Transverse colon (tissue), 4 donors: ENCODE data around the gene ERC2. TPM values are rescaled to one million over a fixed set of nuclear protein-coding genes. Genes with fewer than 3 reads are reported as not detected.

Source experiments
- DNase-seq: peaks from one replicate; pipeline ENCODE4 v3.0.0-alpha.2; 2019
- H3K27ac ChIP-seq, 4 donors: fragments of 200-600 bp; sonication (generic); 2 replicates each; pipeline ENCODE4 v1.5.1; 2016 to 2018; ENCODE audit warnings: inconsistent platforms in 4 of 4
- H3K27me3 ChIP-seq: fragments of 200-600 bp; sonication (generic); 2 replicates; pipeline ENCODE4 v1.5.1; 2017; ENCODE audit warnings: inconsistent platforms
- H3K36me3 ChIP-seq, 4 donors: fragments of 200-600 bp; sonication (generic); 2 replicates each; pipeline ENCODE4 v1.5.1; 2017 to 2019; ENCODE audit warnings: inconsistent platforms in 4 of 4
- H3K4me1 ChIP-seq, 4 donors: fragments of 200-600 bp; sonication (generic); 2 replicates each; pipeline ENCODE4 v1.5.1; 2017 to 2020; ENCODE audit warnings: inconsistent platforms in 4 of 4
- H3K4me3 ChIP-seq, 4 donors: fragments of 200-600 bp; sonication (generic); 1 replicate in 1 of 4; 2 replicates in 3 of 4; pipeline versions ENCODE4 v1.5.1 to v1.6.1; 2017 to 2019; ENCODE audit warnings: inconsistent platforms in 4 of 4
- H3K9me3 ChIP-seq, 2 donors: fragments of 200-600 bp; sonication (generic); 2 replicates each; pipeline ENCODE4 v1.5.1; 2017 to 2019; ENCODE audit warnings: inconsistent platforms in 2 of 2
- EP300 ChIP-seq: sonication (generic); formaldehyde crosslinking; IDR thresholded peaks from one replicate; pipeline ENCODE4 v1.6.1; 2017; ENCODE audit warnings: antibody characterized with exemption, low read depth
- POLR2A ChIP-seq: fragments of 450-650 bp; IDR thresholded peaks from one replicate; pipeline ENCODE4 v1.6.1; 2016; ENCODE audit warnings: antibody characterized with exemption, mild to moderate bottlenecking, moderate library complexity
- POLR2AphosphoS5 ChIP-seq, 3 donors: sonication (generic); formaldehyde crosslinking; IDR thresholded peaks; one replicate each; pipeline ENCODE4 v1.6.1; 2016; ENCODE audit warnings: antibody characterized with exemption in 3 of 3
- WGBS, 2 donors: methylation state at CpG; one replicate each; pipeline ENCODE4 v1.1.5; 2018; ENCODE audit warnings: low coverage in 1 of 2; 5-methylcytosine and 5-hydroxymethylcytosine counted together
- in situ Hi-C, 4 donors: fragments of 200-750 bp; cut with MboI; loops; one replicate each; pipeline versions ENCODE4 v1.15.0 to v1.15.1; 2017; ENCODE audit warnings: low sequenced_read_pairs in 3 of 4, low pct_ligation_motif_present in 1 of 4, low pct_unique_long_range_greater_than_20kb in 1 of 4
- intact Hi-C: fragments of 100-400 bp; cut with DNase I; formaldehyde crosslinking; loops from one replicate; pipeline ENCODE4 v1.15.1; 2023; ENCODE audit warnings: low total_unique reads
- total RNA-seq, 4 donors: library from RNA; depleted of rRNA; stranded (reverse); fragments of >200 nt; gene quantifications; one replicate each; pipeline ENCODE4 v1.1.0, GENCODE V29; 2016
- TF ChIP-seq, protein P1 (sequence below), 5 experiments: fragments of 200-600 bp in 3 of 5; fragments of 450-650 bp in 2 of 5; sonication (generic) in 3 of 5; IDR thresholded peaks; 1 replicate in 2 of 5; 2 replicates in 3 of 5; pipeline ENCODE4 v1.5.1; 2016 to 2017; ENCODE audit warnings: antibody characterized with exemption in 5 of 5, inconsistent platforms in 3 of 5, mild to moderate bottlenecking in 2 of 5, moderate library complexity in 1 of 5

Gene ERC2
- total RNA-seq, 4 donors from 2014 or later, result 0.41 to 1.3 TPM; not detected in 2

- H3K36me3 ChIP-seq, result no peaks in the 10 kb centered on the region
- in situ Hi-C loops, result no loop called here
- H3K27ac ChIP-seq, result no peak overlapping the region
- H3K4me3 ChIP-seq, result no peak overlapping the region
- TF ChIP-seq POLR2A (no peak), EP300 (no peak), POLR2AphosphoS5 (IDR thresholded peaks at IDR 0.05) (no peak)
- TF ChIP-seq, protein P1, sequence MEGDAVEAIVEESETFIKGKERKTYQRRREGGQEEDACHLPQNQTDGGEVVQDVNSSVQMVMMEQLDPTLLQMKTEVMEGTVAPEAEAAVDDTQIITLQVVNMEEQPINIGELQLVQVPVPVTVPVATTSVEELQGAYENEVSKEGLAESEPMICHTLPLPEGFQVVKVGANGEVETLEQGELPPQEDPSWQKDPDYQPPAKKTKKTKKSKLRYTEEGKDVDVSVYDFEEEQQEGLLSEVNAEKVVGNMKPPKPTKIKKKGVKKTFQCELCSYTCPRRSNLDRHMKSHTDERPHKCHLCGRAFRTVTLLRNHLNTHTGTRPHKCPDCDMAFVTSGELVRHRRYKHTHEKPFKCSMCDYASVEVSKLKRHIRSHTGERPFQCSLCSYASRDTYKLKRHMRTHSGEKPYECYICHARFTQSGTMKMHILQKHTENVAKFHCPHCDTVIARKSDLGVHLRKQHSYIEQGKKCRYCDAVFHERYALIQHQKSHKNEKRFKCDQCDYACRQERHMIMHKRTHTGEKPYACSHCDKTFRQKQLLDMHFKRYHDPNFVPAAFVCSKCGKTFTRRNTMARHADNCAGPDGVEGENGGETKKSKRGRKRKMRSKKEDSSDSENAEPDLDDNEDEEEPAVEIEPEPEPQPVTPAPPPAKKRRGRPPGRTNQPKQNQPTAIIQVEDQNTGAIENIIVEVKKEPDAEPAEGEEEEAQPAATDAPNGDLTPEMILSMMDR (IDR thresholded peaks at IDR 0.05), result no peak
- WGBS, 2 donors, result 50 to 71% methylated on average over 3 to 6 of the region's 6 CpGs
- no peaks in the 10 kb centered on the region for H3K4me1 ChIP-seq
- no peaks in the 10 kb centered on the region for H3K9me3 ChIP-seq
- no peak for DNase-seq
- H3K27me3 ChIP-seq, result no peaks in the 10 kb centered on the region
- intact Hi-C loops, result no loop called here
These were observed 673.0 kb downstream of the ERC2 start for GRCh38 chr3:55795296-55795695.

- 75 to 90% methylated on average over 2 of the region's 2 CpGs for whole genome bisulfite sequencing, 2 donors
- Histone ChIP-seq H3K9me3 (no peaks in the 10 kb centered on the region), H3K27ac (no peak overlapping the region), H3K36me3 (no peaks in the 10 kb centered on the region), H3K4me1 (no peaks in the 10 kb centered on the region), H3K4me3 (no peak overlapping the region), H3K27me3 (no peaks in the 10 kb centered on the region)
- intact Hi-C loops, result no loop called here
- in situ Hi-C loops, result no loop called here
- DNase-seq, result no peak
- TF ChIP-seq EP300 (no peak), POLR2AphosphoS5 (IDR thresholded peaks at IDR 0.05) (no peak), POLR2A (no peak)
- TF ChIP-seq, protein P1 (IDR thresholded peaks at IDR 0.05), result no peak
These were observed 675.5 kb downstream of the ERC2 start for GRCh38 chr3:55792742-55793141.

DNA sequence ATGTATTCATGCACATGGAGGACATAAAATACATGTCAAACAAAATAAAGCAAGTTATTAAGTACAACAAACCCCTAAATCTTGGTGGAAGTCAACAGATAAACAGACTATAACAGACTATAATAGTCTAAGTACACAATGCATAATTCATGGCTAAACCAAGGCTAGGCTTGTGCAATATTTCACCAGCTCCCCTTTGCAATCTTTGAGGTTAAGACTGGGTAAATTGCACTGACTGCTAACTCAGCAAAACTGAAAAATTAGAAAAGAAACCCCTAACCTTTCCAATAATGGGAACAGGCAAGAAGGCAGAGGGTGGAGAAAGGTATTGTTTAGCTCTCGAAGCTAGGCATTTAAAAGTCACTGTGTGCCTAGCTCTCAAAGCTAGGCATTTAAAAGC lies 676.3 kb downstream of the ERC2 start:
- H3K9me3 ChIP-seq, result no peaks in the 10 kb centered on the region
- H3K36me3 ChIP-seq, result no peaks in the 10 kb centered on the region
- H3K4me1 ChIP-seq, result no peaks in the 10 kb centered on the region
- H3K27ac ChIP-seq, result no peak overlapping the region
- intact Hi-C loops (no loop called here), in situ Hi-C loops (no loop called here)
- no peaks in the 10 kb centered on the region for H3K27me3 ChIP-seq
- no peak overlapping the region for H3K4me3 ChIP-seq
- DNase-seq, result no peak
- TF ChIP-seq POLR2AphosphoS5 (IDR thresholded peaks at IDR 0.05), result no peak
- no peak for TF ChIP-seq EP300
- WGBS, 2 donors, result 75 to 78% methylated on average over 1 of the region's 1 CpG

GRCh38 chr3:55790596-55791350 lies 677.5 kb downstream of the ERC2 start:
- no peaks in the 10 kb centered on the region for H3K9me3 ChIP-seq
- H3K27ac ChIP-seq, result no peak overlapping the region
- in situ Hi-C loops (no loop called here), intact Hi-C loops (no loop called here)
- H3K27me3 ChIP-seq, result no peaks in the 10 kb centered on the region
- H3K36me3 ChIP-seq, result no peaks in the 10 kb centered on the region
- 59 to 80% methylated on average over 1 to 3 of the region's 3 CpGs for WGBS, 2 donors
- TF ChIP-seq POLR2A, result no peak
- TF ChIP-seq, protein P1 (IDR thresholded peaks at IDR 0.05), result no peak
- no peak for TF ChIP-seq POLR2AphosphoS5 (IDR thresholded peaks at IDR 0.05)
- TF ChIP-seq EP300, result no peak
- DNase-seq, result no peak
- H3K4me1 ChIP-seq, result no peaks in the 10 kb centered on the region
- H3K4me3 ChIP-seq, result no peak overlapping the region

- Histone ChIP-seq H3K4me1 (no peaks in the 10 kb centered on the region), H3K27me3 (no peaks in the 10 kb centered on the region), H3K27ac (no peak overlapping the region), H3K4me3 (no peak overlapping the region), H3K36me3 (no peaks in the 10 kb centered on the region), H3K9me3 (no peaks in the 10 kb centered on the region)
- intact Hi-C loops, result no loop called here
- WGBS, 2 donors, result 80 to 100% methylated on average over 1 to 2 of the region's 2 CpGs
- TF ChIP-seq EP300 (no peak), POLR2A (no peak), POLR2AphosphoS5 (IDR thresholded peaks at IDR 0.05) (no peak)
- TF ChIP-seq, protein P1 (IDR thresholded peaks at IDR 0.05), result no peak
- in situ Hi-C loops, result no loop called here
- DNase-seq, result no peak
These were observed 678.8 kb downstream of the ERC2 start for GRCh38 chr3:55789516-55789915.
